GM23248 (cell line): ENCODE results near the gene ANO6. TPM values are rescaled to one million over a fixed set of nuclear protein-coding genes. Genes with fewer than 3 reads are reported as not detected.

Source experiments
- DNase-seq: peaks from one replicate; pipeline ENCODE4 v3.0.0-alpha.2; 2015
- H2AFZ ChIP-seq: fragments of 200-600 bp; sonication (generic); 2 replicates; pipeline ENCODE4 v1.6.1; 2016; ENCODE audit warnings: antibody characterized with exemption
- H3F3A ChIP-seq: fragments of 200-600 bp; sonication (generic); 2 replicates; pipeline ENCODE4 v1.6.1; 2016; ENCODE audit warnings: mild to moderate bottlenecking, antibody characterized with exemption, mixed run types; ENCODE audit not compliant: insufficient read depth
- H3K27ac ChIP-seq: fragments of 200-600 bp; sonication (generic); 2 replicates; pipeline ENCODE4 v1.5.1; 2016; ENCODE audit warnings: mild to moderate bottlenecking
- H3K27me3 ChIP-seq: fragments of 200-600 bp; sonication (generic); replicated peaks from 2 replicates; pipeline ENCODE4 v1.6.1; 2016; ENCODE audit warnings: mild to moderate bottlenecking; ENCODE audit not compliant: insufficient read depth
- H3K36me3 ChIP-seq: fragments of 200-600 bp; sonication (generic); 2 replicates; pipeline ENCODE4 v1.6.1; 2016; ENCODE audit warnings: low read depth, mild to moderate bottlenecking
- H3K4me1 ChIP-seq: fragments of 200-600 bp; sonication (generic); 2 replicates; pipeline ENCODE4 v1.6.1; 2016; ENCODE audit warnings: mild to moderate bottlenecking; ENCODE audit not compliant: insufficient read depth
- H3K4me2 ChIP-seq: fragments of 200-600 bp; sonication (generic); one replicate; pipeline ENCODE4 v1.6.1; 2016; ENCODE audit warnings: mild to moderate bottlenecking; ENCODE audit not compliant: unreplicated experiment
- H3K4me3 ChIP-seq: fragments of 200-600 bp; sonication (generic); 2 replicates; pipeline ENCODE4 v1.5.1; 2016; ENCODE audit warnings: mild to moderate bottlenecking
- H3K79me2 ChIP-seq: fragments of 200-600 bp; sonication (generic); 2 replicates; pipeline ENCODE4 v1.6.1; 2016; ENCODE audit warnings: mild to moderate bottlenecking; ENCODE audit not compliant: insufficient read depth
- H3K9ac ChIP-seq: fragments of 200-600 bp; sonication (generic); 2 replicates; pipeline ENCODE4 v1.6.1; 2016; ENCODE audit warnings: mild to moderate bottlenecking
- H3K9me2 ChIP-seq: fragments of 200-600 bp; sonication (generic); 2 replicates; pipeline ENCODE4 v1.6.1; 2016; ENCODE audit warnings: mixed run types, mild to moderate bottlenecking, moderate library complexity; ENCODE audit not compliant: insufficient read depth
- H3K9me3 ChIP-seq: fragments of 200-600 bp; sonication (generic); one replicate; pipeline ENCODE4 v1.6.1; 2017; ENCODE audit warnings: low read depth
- H4K20me1 ChIP-seq: fragments of 200-600 bp; sonication (generic); 2 replicates; pipeline ENCODE4 v1.6.0; 2016; ENCODE audit not compliant: insufficient read depth
- EZH2 ChIP-seq: fragments of 200-600 bp; sonication (generic); IDR thresholded peaks from 2 replicates; pipeline ENCODE4 v1.6.1; 2018; ENCODE audit warnings: antibody characterized with exemption, mild to moderate bottlenecking; ENCODE audit not compliant: insufficient read depth, poor library complexity, severe bottlenecking
- EZH2phosphoT487 ChIP-seq: fragments of 200-600 bp; sonication (generic); IDR thresholded peaks from 2 replicates; pipeline ENCODE4 v1.6.1; 2018; ENCODE audit warnings: antibody characterized with exemption, moderate library complexity, mild to moderate bottlenecking, low read depth; ENCODE audit not compliant: insufficient read depth
- WGBS, 2 experiments: methylation state at CpG; one replicate each; pipeline ENCODE4 v1.1.6; 2015 to 2017; ENCODE audit warnings: low lambda C conversion rate in 2 of 2, low coverage in 1 of 2; ENCODE audit errors: missing lambda C conversion rate in 2 of 2; 5-methylcytosine and 5-hydroxymethylcytosine counted together
- in situ Hi-C: fragments of 300-500 bp; cut with MboI; formaldehyde crosslinking; loops from 2 replicates; pipeline ENCODE4 v1.15.0; 2020
- polyA plus RNA-seq: library from polyadenylated mRNA; unstranded; fragments of >200 nt; fragmentation: Nextera tagmentation; extraction: Ambion mirVana; gene quantifications from 2 replicates; pipeline ENCODE4 v1.2.1, GENCODE V29; 2016
- total RNA-seq: library from RNA; depleted of rRNA; stranded (reverse); fragments of >200 nt; shearing (Covaris generic); gene quantifications from 2 replicates; pipeline ENCODE4 v1.2.3, GENCODE V29; 2014

ANO6 gene
- total and polyA plus RNA-seq, 2 experiments from 2014 or later = 50.1 to 65.4 TPM

DNA sequence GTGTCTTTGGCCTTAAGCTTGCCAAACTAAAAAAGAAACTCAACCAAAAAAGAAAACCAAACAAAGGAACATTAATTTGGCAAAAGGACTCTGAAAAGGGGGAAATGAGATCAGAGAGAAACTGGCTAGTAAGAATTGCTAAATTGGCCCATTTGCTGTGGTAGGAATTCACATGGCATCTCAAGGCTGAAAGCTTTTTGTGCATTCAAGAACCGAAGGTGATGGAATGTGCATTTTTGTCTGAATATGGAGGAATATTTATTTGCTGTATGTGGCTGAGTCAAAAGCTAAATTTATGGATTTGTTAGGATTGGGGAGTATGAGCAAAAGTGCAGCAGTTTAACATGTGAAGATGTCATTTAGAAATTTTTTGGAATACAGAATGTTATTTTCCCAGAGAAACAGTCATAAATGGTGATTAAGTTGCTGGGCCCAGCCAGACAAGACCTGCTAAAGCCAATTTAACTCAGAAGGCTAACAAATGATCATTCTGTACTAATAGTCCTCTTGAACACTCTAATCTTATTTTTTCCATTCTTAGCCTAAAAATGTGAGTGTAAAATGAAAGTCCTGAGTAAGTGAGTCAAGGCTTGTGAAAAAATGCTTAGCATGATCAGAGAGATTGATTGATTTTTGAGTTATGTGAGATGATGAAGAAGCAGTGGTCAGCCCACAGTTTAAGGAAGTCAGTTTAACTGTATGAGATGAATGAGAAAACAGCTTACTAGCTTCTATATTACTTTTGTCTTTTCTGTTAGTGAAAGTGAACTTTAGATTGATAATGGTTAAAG, 94.1 kb downstream of the ANO6 start:
- WGBS, 2 experiments = 0% methylated on average over 1 of the region's 1 CpG
- Histone ChIP-seq H3K4me2 (peak overlapping the region; percentile 55), H3K4me3 (peak overlapping the region; percentile 3; the same call in 1 of the 2 replicates), H3K27me3 (no peaks in the 10 kb centered on the region), H3K27ac (peak overlapping the region; percentile 76), H3K36me3 (peaks cover 10% of the 10 kb centered on the region; the same call in 1 of the 2 replicates), H3K79me2 (peaks cover 77% of the 10 kb centered on the region), H3K9me3 (no peaks in the 10 kb centered on the region), H4K20me1 (no peaks in the 10 kb centered on the region), H3K4me1 (peaks cover 24% of the 10 kb centered on the region), H3K9me2 (no peaks in the 10 kb centered on the region), H3K9ac (peak overlapping the region; percentile 40), H2AFZ (no peak overlapping the region), H3F3A (peaks cover 18% of the 10 kb centered on the region)
- in situ Hi-C loops = no loop called here
- TF ChIP-seq EZH2 = no peak
- no peak for TF ChIP-seq EZH2phosphoT487
- peak; percentile 70 for DNase-seq

DNA sequence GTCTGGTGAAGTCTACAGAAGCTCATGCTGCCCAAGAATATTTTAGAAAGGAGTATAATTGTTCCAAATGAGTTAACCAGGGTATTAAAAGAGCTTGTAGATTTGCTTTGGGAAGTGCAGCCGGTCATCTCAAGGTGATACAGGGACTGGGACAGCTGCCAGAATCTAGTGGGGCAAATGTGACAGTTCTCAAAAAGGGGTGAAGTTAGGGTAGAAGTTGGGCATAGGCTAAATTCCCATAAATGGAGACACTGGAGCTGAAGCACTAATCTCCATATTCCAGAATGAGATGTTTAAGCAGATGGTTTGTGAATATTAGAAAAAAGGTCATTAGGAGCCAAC, 94.7 kb downstream of the ANO6 start:
- Histone ChIP-seq H4K20me1 (no peaks in the 10 kb centered on the region), H3K27me3 (no peaks in the 10 kb centered on the region), H3K4me1 (peaks cover 26% of the 10 kb centered on the region), H3K4me3 (no peak overlapping the region), H3K79me2 (peaks cover 73% of the 10 kb centered on the region), H3K9me3 (no peaks in the 10 kb centered on the region), H3K27ac (peak overlapping the region; percentile 76), H2AFZ (no peak overlapping the region), H3K9ac (peak overlapping the region; percentile 40), H3K4me2 (peak overlapping the region; percentile 55), H3K36me3 (peaks cover 10% of the 10 kb centered on the region; the same call in 1 of the 2 replicates), H3F3A (peaks cover 18% of the 10 kb centered on the region), H3K9me2 (no peaks in the 10 kb centered on the region)
- TF ChIP-seq EZH2 = no peak
- TF ChIP-seq EZH2phosphoT487 = no peak
- in situ Hi-C loops = no loop called here
- WGBS, 2 experiments = 59 to 65% methylated on average over 1 of the region's 1 CpG
- no peak for DNase-seq

DNA sequence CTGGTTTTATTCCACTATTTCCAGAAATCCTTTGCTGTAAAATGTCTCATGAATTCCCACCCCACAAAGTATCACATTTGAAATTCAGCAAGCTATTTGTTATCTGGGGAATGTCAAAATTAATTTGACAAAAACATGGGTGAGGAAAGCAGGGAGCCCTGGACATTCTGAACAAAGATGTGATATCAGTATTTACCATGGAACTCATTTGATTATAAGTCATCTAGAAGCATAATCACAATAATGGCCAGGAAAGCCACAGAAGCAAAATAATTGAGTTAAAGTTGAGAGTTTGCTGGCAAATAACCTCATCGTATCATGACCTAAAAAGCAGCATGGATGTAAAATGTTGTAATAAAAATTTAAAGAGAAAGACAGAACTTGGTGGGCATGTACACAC, 96.1 kb downstream of the ANO6 start:
- Histone ChIP-seq H2AFZ (no peak overlapping the region), H4K20me1 (no peaks in the 10 kb centered on the region), H3K27ac (no peak overlapping the region), H3K4me2 (no peak overlapping the region), H3K36me3 (peaks cover 10% of the 10 kb centered on the region; the same call in 1 of the 2 replicates), H3K4me1 (peaks cover 24% of the 10 kb centered on the region), H3K9me2 (no peaks in the 10 kb centered on the region), H3K79me2 (peaks cover 70% of the 10 kb centered on the region), H3K9me3 (no peaks in the 10 kb centered on the region), H3K4me3 (no peak overlapping the region), H3K9ac (no peak overlapping the region), H3F3A (peaks cover 18% of the 10 kb centered on the region), H3K27me3 (no peaks in the 10 kb centered on the region)
- 93 to 94% methylated on average over 1 of the region's 1 CpG for WGBS, 2 experiments
- no peak for TF ChIP-seq EZH2
- no peak for TF ChIP-seq EZH2phosphoT487
- in situ Hi-C loops = no loop called here
- DNase-seq = no peak

DNA sequence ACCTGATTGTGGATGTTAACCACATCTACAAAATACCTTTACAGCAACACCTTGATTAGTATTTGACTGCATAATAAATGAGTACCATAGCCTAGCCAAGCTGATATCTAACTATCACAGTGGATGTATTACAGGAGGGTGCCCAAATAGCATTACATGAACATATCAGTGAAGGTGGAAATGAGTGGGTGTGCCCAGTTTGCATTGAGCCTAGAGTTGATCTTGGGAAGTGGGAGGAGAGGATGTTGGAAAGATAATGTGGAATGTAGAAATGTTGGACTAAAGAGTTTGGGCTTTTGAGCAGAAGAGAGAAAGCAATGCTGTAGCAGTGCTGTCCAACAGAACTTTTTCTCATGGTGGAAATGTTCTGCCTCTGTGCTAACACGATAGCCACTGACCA, 98.9 kb downstream of the ANO6 start:
- Histone ChIP-seq H2AFZ (no peak overlapping the region), H3K9me3 (no peaks in the 10 kb centered on the region)
- 97 to 100% methylated on average over 1 of the region's 1 CpG for WGBS, 2 experiments

More for the DNA sequence above, 98.9 kb downstream of the ANO6 start:
- Histone ChIP-seq H3K79me2 (peaks cover 64% of the 10 kb centered on the region), H3K27ac (no peak overlapping the region), H3K4me1 (peaks cover 15% of the 10 kb centered on the region), H3K9me2 (no peaks in the 10 kb centered on the region), H3F3A (peaks cover 8% of the 10 kb centered on the region), H3K9ac (no peak overlapping the region), H3K36me3 (peaks cover 10% of the 10 kb centered on the region; the same call in 1 of the 2 replicates), H3K4me2 (no peak overlapping the region), H4K20me1 (no peaks in the 10 kb centered on the region), H3K27me3 (no peaks in the 10 kb centered on the region), H3K4me3 (no peak overlapping the region)
- no peak for DNase-seq
- TF ChIP-seq EZH2 = no peak
- TF ChIP-seq EZH2phosphoT487 = no peak
- in situ Hi-C loops = no loop called here
